GM19043 (cell line): ENCODE results near the gene NHS.
"Not testable (repeated sequence)": the region's sequence is repeated elsewhere in the genome, so short reads cannot be mapped to it uniquely, and the experiment has no call there.

ENCODE experiments used
- ATAC-seq: cut with Tn5 transposase; IDR thresholded peaks from one replicate; pipeline ENCODE4 v1.9.1; 2021; ENCODE audit warnings: low read depth; ENCODE audit not compliant: unreplicated experiment

NHS gene

GRCh38 chrX:17488036-17488435 lies 113.0 kb downstream of the NHS start:
- no peak for ATAC-seq

GRCh38 chrX:17494216-17494615 lies 119.2 kb downstream of the NHS start:
- no peak for ATAC-seq

- no peak for ATAC-seq
Observed at GRCh38 chrX:17495052-17495451, 120.1 kb downstream of the NHS start.

GRCh38 chrX:17496407-17496806 lies 121.4 kb downstream of the NHS start:
- ATAC-seq = no peak

GRCh38 chrX:17497193-17497592 lies 122.2 kb downstream of the NHS start:
- ATAC-seq = no peak

GRCh38 chrX:17499512-17499911 lies 124.5 kb downstream of the NHS start:
- ATAC-seq = no peak

- no peak for ATAC-seq
Observed at GRCh38 chrX:17500145-17500579, 125.2 kb downstream of the NHS start.

- no peak for ATAC-seq
Observed at GRCh38 chrX:17501746-17502145, 126.7 kb downstream of the NHS start.

- not testable (repeated sequence) for ATAC-seq
Observed at GRCh38 chrX:17506352-17506751, 131.4 kb downstream of the NHS start.

GRCh38 chrX:17511556-17511955 lies 136.6 kb downstream of the NHS start:
- ATAC-seq = no peak

- no peak for ATAC-seq
Observed at GRCh38 chrX:17519358-17519757, 144.4 kb downstream of the NHS start.

GRCh38 chrX:17520016-17520615 lies 145.1 kb downstream of the NHS start:
- no peak for ATAC-seq

GRCh38 chrX:17521871-17522693 lies 147.1 kb downstream of the NHS start:
- ATAC-seq = no peak

GRCh38 chrX:17525266-17525665 lies 150.3 kb downstream of the NHS start:
- no peak for ATAC-seq

- no peak for ATAC-seq
Observed at GRCh38 chrX:17525762-17526555, 151.0 kb downstream of the NHS start.

- ATAC-seq = no peak
Observed at GRCh38 chrX:17527135-17527701, 152.2 kb downstream of the NHS start.

GRCh38 chrX:17527922-17528321 lies 152.9 kb downstream of the NHS start:
- no peak for ATAC-seq

- no peak for ATAC-seq
Observed at GRCh38 chrX:17529151-17529745, 154.2 kb downstream of the NHS start.

GRCh38 chrX:17531500-17531899 lies 156.5 kb downstream of the NHS start:
- no peak for ATAC-seq

- no peak for ATAC-seq
Observed at GRCh38 chrX:17535229-17535628, 160.2 kb downstream of the NHS start.
